Amygdala (tissue), 56 donors: ENCODE results near the gene DGCR2.
"Not testable (repeated sequence)": the region's sequence is repeated elsewhere in the genome, so short reads cannot be mapped to it uniquely, and the experiment has no call there.

Experiments used
- DNase-seq, 56 donors: peaks; one replicate each; lab custom pipeline; 2025; lab: John Stamatoyannopoulos, UW

The DGCR2 gene

DNA sequence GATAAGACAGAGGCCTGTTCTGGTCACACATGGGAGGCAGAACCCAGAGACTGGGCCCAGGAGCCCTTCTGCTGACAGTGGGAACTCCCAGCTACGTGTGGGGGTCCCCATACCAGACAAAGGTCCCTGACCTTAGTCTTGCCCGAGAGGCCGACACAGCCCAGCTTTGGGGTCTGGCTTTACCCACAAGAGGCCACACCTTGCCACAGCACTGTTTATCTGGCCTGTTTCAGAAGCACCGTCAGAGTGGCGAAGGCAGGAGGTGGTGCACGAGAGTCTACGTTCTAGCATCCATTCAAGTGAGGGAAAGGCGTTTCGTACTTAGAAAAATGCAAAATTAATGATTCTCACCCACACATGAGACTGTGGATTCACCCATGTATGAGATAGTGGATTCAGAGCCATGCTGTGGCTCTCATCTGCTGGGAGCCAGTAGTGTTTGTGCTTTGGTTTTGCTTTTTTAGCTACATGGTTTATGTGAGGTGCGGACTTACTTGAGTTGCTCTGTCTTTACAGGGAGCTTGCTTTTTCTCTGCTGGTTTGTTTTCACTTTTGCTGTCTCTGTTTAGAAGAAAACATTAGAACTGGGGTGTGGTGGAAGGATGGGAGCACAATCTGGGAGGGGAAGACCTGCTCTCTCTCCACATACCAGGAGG, 129.5 kb downstream of the DGCR2 start:
- no peak for DNase-seq

GRCh38 chr22:18991821-18992442, 130.3 kb downstream of the DGCR2 start:
- DNase-seq = no peak

DNA sequence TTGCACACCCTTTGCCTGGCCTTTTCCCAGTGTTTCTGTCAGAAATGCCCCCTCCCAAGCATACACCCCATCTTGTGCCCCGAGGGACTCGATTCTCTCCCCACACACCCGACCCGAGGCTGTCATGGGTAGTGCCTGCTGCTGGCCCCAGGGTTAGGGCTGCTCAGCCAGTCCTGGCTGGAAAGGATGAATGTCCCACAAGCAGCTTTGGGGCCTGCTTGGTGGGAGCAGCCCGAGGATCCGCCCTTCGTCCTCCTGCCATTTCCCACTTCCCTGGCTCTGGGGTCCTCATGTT, 131.1 kb downstream of the DGCR2 start:
- no peak for DNase-seq

GRCh38 chr22:18990355-18991137, 131.7 kb downstream of the DGCR2 start:
- no peak for DNase-seq

GRCh38 chr22:18988958-18989357, 133.3 kb downstream of the DGCR2 start:
- no peak for DNase-seq

DNA sequence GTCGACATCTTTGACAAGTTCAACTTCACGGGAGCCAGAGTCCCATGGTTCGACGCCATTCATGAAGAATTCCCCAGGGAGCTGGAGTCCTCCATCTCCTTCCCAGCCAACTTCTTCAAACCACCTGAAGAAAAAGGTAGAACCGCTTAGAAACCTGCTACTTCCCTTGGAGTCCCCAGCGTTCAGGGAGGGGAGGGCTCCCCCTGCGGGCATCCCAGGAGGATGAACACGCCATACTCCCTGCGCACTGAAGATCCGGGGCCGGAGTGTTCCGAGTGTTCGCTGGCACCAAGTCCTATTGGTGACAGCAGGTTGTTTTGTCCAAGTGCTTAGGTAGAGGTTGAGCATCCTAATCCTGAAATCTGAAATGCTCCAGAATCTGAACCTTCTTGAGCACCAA, 134.4 kb downstream of the DGCR2 start:
- no peak for DNase-seq

DNA sequence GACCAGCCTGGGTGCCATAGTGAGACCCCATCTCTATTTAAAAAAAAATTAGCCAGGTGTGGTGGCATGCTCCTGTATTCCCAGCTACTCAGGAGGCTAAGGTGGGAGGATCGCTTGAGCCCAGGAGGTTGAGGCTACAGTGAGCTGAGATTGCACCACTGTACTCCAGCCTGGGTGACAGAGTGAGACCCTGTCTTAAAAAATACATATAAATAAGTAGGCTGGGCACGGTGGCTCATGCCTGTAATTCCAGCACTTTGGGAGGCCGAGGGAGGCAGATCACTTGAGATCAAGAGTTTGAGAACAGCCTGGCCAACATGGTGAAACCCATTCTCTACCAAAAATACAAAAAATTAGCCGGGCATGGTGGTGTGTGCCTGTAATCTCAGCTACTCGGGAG, 135.1 kb downstream of the DGCR2 start:
- DNase-seq = not testable (repeated sequence)
